Measurements from ENCODE around the gene RPA3. TPM values are rescaled to one million over a fixed set of nuclear protein-coding genes. Genes with fewer than 3 reads are reported as not detected.
A peak's percentile ranks its signal among the peaks of the same experiment; 100 is the strongest.

RPA3 gene
- total and polyA plus RNA-seq, 2 of the 13 experiments (the other 11 are each of a cell fraction or from before 2014, with no cell fraction given), result 38.3 to 154 TPM

DNA sequence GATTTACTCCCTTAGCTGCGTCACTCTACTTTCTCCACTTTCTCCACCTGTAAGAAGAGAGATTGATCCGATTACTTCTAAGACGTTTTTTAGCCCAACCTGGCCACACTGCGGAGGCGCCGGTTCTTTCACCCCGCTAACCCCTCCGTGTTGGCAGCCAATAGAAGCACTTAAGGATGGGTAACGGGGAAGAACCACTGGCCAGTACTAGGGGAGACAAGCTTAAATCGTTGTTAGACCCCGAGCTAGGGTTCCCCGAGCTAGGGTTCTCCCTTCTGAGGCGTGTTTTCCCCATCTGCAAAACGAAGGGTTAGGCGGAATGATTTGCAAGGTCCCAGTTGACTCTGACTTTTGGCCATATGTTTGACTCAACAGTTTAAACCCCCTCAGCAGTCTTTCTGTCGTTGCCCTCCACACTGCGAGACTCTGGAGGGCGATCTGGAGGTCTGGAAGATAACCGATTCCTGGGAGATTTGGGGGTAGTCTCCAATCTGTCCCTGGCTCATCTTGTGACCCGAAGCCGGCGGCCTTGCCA lies 77.2 kb downstream of the RPA3 start:
- H3K36me3 ChIP-seq (replicated peaks in 1 of 2; ENCODE audit: control insufficient read depth in 1 of 2, insufficient read depth in 2 of 2, low read length in 2 of 2), result no peaks in the 10 kb centered on the region; a peak in 1 of 5 replicates
- BruUV-seq (replicated peaks), result TSS peak; percentile 80
- H2AFZ ChIP-seq (ENCODE audit: low read length), result peak overlapping the region; percentile 79
- H3K9me3 ChIP-seq (ENCODE audit: low read length), result no peaks in the 10 kb centered on the region
- peaks cover 27% of the 10 kb centered on the region for H3K79me2 ChIP-seq (ENCODE audit: insufficient read depth, low read length)
- intact Hi-C loops (cut with micrococcal nuclease; ENCODE audit: unreplicated experiment) (loop anchor here (5.0 to 10.0 kb wide), 2 partner anchors 121 to 216 kb away; no protein-coding TSS in a partner anchor), in situ Hi-C loops (cut with HindIII; ENCODE audit: extremely low pct_ligation_motif_present, low pct_unique_long_range_greater_than_20kb) (no loop called here)
- no peaks in the 10 kb centered on the region for H4K20me1 ChIP-seq (ENCODE audit: insufficient read depth, low read length)
- ATAC-seq (peak; percentile 26), FAIRE-seq (no peak), DNase-seq (ENCODE audit: low spot score) (peak; percentile 20)
- ChIA-PET POLR2A (interaction anchor here (0.8 to 1.2 kb wide), 4 partner anchors 40 to 329 kb away, joined by 3 to 4 read pairs (median 3); no protein-coding TSS in a partner anchor), CTCF (ENCODE audit: low intra/inter-chr PET ratio, low total read pairs) (no interaction called here)
- peak overlapping the region; percentile 78 for H3K4me2 ChIP-seq (ENCODE audit: low read depth, low read length)
- H3K27ac ChIP-seq (ENCODE audit: extremely low read length, insufficient read depth, low read length), result peak overlapping the region; percentile 82
- peaks cover 35% of the 10 kb centered on the region for H3K4me1 ChIP-seq (ENCODE audit: insufficient read depth, low read length)
- peak overlapping the region; percentile 78 to 94 (median 88) for H3K4me3 ChIP-seq (replicated peaks in 1 of 3; ENCODE audit: insufficient read depth in 1 of 3, low read depth in 2 of 3, low read length in 3 of 3)
- H3K27me3 ChIP-seq (ENCODE audit: control insufficient read depth in 1 of 2, insufficient read depth in 2 of 2, low read length in 2 of 2), result no peaks in the 10 kb centered on the region; a peak in 1 of 5 replicates
- peak overlapping the region; percentile 84 for H3K9ac ChIP-seq (ENCODE audit: insufficient read depth, low read depth, low read length)
- WGBS (ENCODE audit: low lambda C conversion rate), result under 1% methylated on average over 16 of the region's 22 CpGs
- TF ChIP-seq MIER3 (CRISPR knock-in tag; IDR thresholded peaks at IDR 0.05; ENCODE audit: borderline replicate concordance) (no peak), ZFP62 (CRISPR knock-in tag; IDR thresholded peaks at IDR 0.05) (no peak), RCOR2 (CRISPR knock-in tag; IDR thresholded peaks at IDR 0.05) (no peak), ZBTB20 (CRISPR knock-in tag; IDR thresholded peaks at IDR 0.05; ENCODE audit: borderline replicate concordance, low read depth) (no peak), KLF15 (CRISPR knock-in tag; IDR thresholded peaks at IDR 0.05; ENCODE audit: borderline replicate concordance) (no peak), ZFP82 (CRISPR knock-in tag; IDR thresholded peaks at IDR 0.05; ENCODE audit: borderline replicate concordance) (no peak), ZNF83 (CRISPR knock-in tag; IDR thresholded peaks at IDR 0.05; ENCODE audit: borderline replicate concordance) (no peak), ZNF776 (CRISPR knock-in tag; IDR thresholded peaks at IDR 0.05) (no peak), ZFX (CRISPR knock-in tag; IDR thresholded peaks at IDR 0.05; ENCODE audit: low read depth) (peak; percentile 20; the same call in 1 of the 2 replicates), ZNF431 (CRISPR knock-in tag; IDR thresholded peaks at IDR 0.05; ENCODE audit: borderline replicate concordance, low read depth) (0 out of 2 replicates have a peak, but pooled peaks have one; percentile 2), STAG1 (CRISPR knock-in tag; IDR thresholded peaks at IDR 0.05) (no peak), ZNF484 (CRISPR knock-in tag; IDR thresholded peaks at IDR 0.05; ENCODE audit: borderline replicate concordance, low read depth) (no peak), ZNF564 (CRISPR knock-in tag; IDR thresholded peaks at IDR 0.05) (0 out of 2 replicates have a peak, but pooled peaks have one; percentile 23), NR1H2 (CRISPR knock-in tag; IDR thresholded peaks at IDR 0.05; ENCODE audit: borderline replicate concordance, low read depth) (no peak), ZNF572 (CRISPR knock-in tag; IDR thresholded peaks at IDR 0.05) (0 out of 2 replicates have a peak, but pooled peaks have one; percentile 53)
- TF ChIP-seq, protein P1, sequence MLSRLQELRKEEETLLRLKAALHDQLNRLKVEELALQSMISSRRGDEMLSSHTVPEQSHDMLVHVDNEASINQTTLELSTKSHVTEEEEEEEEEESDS (CRISPR knock-in tag; IDR thresholded peaks at IDR 0.05; ENCODE audit: borderline replicate concordance), result no peak
- TF ChIP-seq, protein P2, sequence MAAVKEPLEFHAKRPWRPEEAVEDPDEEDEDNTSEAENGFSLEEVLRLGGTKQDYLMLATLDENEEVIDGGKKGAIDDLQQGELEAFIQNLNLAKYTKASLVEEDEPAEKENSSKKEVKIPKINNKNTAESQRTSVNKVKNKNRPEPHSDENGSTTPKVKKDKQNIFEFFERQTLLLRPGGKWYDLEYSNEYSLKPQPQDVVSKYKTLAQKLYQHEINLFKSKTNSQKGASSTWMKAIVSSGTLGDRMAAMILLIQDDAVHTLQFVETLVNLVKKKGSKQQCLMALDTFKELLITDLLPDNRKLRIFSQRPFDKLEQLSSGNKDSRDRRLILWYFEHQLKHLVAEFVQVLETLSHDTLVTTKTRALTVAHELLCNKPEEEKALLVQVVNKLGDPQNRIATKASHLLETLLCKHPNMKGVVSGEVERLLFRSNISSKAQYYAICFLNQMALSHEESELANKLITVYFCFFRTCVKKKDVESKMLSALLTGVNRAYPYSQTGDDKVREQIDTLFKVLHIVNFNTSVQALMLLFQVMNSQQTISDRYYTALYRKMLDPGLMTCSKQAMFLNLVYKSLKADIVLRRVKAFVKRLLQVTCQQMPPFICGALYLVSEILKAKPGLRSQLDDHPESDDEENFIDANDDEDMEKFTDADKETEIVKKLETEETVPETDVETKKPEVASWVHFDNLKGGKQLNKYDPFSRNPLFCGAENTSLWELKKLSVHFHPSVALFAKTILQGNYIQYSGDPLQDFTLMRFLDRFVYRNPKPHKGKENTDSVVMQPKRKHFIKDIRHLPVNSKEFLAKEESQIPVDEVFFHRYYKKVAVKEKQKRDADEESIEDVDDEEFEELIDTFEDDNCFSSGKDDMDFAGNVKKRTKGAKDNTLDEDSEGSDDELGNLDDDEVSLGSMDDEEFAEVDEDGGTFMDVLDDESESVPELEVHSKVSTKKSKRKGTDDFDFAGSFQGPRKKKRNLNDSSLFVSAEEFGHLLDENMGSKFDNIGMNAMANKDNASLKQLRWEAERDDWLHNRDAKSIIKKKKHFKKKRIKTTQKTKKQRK (IDR thresholded peaks at IDR 0.05; ENCODE audit: low read length), result no peak
- TF ChIP-seq, protein P3, sequence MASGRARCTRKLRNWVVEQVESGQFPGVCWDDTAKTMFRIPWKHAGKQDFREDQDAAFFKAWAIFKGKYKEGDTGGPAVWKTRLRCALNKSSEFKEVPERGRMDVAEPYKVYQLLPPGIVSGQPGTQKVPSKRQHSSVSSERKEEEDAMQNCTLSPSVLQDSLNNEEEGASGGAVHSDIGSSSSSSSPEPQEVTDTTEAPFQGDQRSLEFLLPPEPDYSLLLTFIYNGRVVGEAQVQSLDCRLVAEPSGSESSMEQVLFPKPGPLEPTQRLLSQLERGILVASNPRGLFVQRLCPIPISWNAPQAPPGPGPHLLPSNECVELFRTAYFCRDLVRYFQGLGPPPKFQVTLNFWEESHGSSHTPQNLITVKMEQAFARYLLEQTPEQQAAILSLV (CRISPR knock-in tag; IDR thresholded peaks at IDR 0.05; ENCODE audit: borderline replicate concordance), result no peak
- TF ChIP-seq, protein P4, sequence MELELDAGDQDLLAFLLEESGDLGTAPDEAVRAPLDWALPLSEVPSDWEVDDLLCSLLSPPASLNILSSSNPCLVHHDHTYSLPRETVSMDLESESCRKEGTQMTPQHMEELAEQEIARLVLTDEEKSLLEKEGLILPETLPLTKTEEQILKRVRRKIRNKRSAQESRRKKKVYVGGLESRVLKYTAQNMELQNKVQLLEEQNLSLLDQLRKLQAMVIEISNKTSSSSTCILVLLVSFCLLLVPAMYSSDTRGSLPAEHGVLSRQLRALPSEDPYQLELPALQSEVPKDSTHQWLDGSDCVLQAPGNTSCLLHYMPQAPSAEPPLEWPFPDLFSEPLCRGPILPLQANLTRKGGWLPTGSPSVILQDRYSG (CRISPR knock-in tag; IDR thresholded peaks at IDR 0.05), result no peak

Measured in HepG2 (cell line).